Activated naive CD4-positive, alpha-beta T cell treated with anti-CD3 and anti-CD28 coated beads, Interleukin-2, amount 50 U/mL, for 72 hours (primary cell): ENCODE data around the gene OR10A6. TPM values are rescaled to one million over a fixed set of nuclear protein-coding genes. Genes with fewer than 3 reads are reported as not detected.

Source experiments
- ATAC-seq, 2 donors: fragments of 150-1000 bp; cut with Tn5 transposase; 2 replicates each; pipeline ENCODE4 v1.10.0; 2021; ENCODE audit warnings: mild to moderate bottlenecking in 2 of 2, moderate library complexity in 2 of 2
- DNase-seq, 2 donors: peaks; one replicate each; pipeline ENCODE4 v3.0.0; 2021 to 2022; ENCODE audit warnings: low spot score in 2 of 2
- H3K27ac Mint-ChIP-seq, 2 donors: one replicate each; pipeline ENCODE4 v1.8.0; 2022; ENCODE audit warnings: mild to moderate bottlenecking in 2 of 2, mixed read lengths in 2 of 2
- H3K36me3 Mint-ChIP-seq, 2 donors: one replicate each; pipeline ENCODE4 v1.8.0; 2022; ENCODE audit warnings: mixed read lengths in 2 of 2
- H3K9me3 Mint-ChIP-seq, 2 donors: one replicate each; pipeline ENCODE4 v1.8.0; 2022; ENCODE audit warnings: mixed read lengths in 2 of 2
- total RNA-seq, 2 donors: library from RNA; stranded (reverse); gene quantifications; one replicate each; pipeline ENCODE4 v1.2.3, GENCODE V29; 2022

OR10A6 gene
- total RNA-seq, 2 donors from 2014 or later = not detected

DNA sequence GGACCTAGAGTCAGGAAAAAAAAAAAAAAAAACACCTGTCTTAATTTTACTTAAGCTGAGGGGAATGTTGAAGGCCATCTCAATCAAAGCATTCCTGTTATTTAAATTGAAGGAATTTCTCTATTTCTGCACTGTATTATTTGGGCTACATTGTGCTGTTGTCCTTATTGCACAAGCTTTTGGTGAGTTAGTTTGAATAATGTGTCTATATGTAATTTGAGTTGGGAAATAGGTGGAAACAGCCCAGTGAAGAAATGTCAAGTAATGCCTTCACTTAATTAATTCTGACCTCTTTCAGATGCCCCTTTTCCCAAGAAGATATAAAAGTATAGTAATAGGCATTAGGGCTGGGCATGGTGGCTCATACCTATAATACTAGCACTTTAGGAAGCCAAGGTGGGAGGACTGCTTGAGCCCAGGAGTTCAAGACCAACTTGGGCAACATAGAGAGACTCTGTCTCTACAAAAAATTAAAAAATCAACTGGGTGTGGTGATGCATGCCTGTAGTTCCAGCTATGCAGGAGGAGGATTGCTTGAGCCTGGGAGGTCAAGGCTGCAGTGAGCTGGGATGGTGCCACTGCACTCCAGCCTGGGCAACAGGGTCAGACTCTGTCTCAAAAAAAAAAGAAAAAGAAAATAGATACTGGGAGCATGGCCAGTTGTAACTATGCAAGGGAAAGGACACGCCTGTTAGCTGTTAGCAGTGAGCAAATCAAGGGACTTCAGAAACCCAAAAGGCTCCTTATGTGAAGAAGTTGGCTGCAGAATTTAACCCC is 34.9 kb downstream of the OR10A6 start:
- ATAC-seq (no peak), DNase-seq (no peak)
- no peaks in the 10 kb centered on the region for H3K36me3 Mint-ChIP-seq
- H3K27ac Mint-ChIP-seq = no peak overlapping the region
- no peaks in the 10 kb centered on the region for H3K9me3 Mint-ChIP-seq

DNA sequence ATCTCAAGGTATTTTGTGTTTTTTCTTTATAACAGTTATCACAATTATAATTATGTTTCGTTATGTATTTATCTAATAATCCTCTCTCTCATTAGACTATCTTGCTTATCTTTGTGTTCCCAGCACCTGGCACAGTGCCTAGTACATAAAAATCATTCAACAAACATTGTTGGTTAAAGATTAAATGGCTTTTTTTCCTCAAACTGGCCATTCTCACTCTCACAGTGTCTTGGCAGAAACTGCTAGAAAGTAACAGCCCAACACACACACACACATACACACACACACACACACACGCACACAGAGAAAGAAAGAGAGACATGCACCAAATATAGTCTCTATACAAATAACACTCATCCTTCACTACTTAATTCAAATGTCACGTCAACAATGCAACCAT is 36.8 kb downstream of the OR10A6 start:
- Mint-ChIP-seq H3K36me3 (no peaks in the 10 kb centered on the region), H3K9me3 (no peaks in the 10 kb centered on the region), H3K27ac (no peak overlapping the region)
- DNase-seq (no peak), ATAC-seq (no peak)

- ATAC-seq = no peak
- no peaks in the 10 kb centered on the region for H3K36me3 Mint-ChIP-seq
- H3K27ac Mint-ChIP-seq = no peak overlapping the region
- no peaks in the 10 kb centered on the region for H3K9me3 Mint-ChIP-seq
- DNase-seq = no peak
Measured at GRCh38 chr11:7893796-7894195, 37.3 kb downstream of the OR10A6 start.

DNA sequence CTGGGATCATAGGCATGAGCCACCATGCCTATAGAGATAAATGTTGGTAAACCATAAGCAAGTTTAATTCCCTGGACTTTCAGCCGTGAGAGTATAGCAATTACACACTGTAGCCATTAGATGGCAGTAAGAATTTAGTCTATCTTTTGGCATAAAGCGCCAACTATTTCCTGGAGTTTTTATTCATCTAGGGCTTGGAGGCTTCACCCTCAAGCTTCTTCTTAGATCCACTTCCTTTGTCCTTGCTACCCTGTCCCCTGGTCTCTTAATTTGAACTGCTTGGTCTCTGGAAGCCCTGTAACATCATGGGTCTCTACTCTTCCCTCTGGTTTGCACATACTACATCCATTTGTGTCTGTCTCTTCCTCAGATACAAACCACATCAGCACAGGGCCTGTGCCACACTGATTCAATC is 38.2 kb downstream of the OR10A6 start:
- H3K27ac Mint-ChIP-seq = no peak overlapping the region
- DNase-seq = peak in 1 of 2 donors; percentile 9

GRCh38 chr11:7892059-7892699 is 38.9 kb downstream of the OR10A6 start:
- ATAC-seq (no peak), DNase-seq (no peak)
- Mint-ChIP-seq H3K36me3 (no peaks in the 10 kb centered on the region), H3K27ac (no peak overlapping the region), H3K9me3 (no peaks in the 10 kb centered on the region)

More for the DNA sequence above, 38.2 kb downstream of the OR10A6 start:
- no peaks in the 10 kb centered on the region for H3K36me3 Mint-ChIP-seq
- peak; percentile 72 to 79 for ATAC-seq
- H3K9me3 Mint-ChIP-seq = no peaks in the 10 kb centered on the region

DNA sequence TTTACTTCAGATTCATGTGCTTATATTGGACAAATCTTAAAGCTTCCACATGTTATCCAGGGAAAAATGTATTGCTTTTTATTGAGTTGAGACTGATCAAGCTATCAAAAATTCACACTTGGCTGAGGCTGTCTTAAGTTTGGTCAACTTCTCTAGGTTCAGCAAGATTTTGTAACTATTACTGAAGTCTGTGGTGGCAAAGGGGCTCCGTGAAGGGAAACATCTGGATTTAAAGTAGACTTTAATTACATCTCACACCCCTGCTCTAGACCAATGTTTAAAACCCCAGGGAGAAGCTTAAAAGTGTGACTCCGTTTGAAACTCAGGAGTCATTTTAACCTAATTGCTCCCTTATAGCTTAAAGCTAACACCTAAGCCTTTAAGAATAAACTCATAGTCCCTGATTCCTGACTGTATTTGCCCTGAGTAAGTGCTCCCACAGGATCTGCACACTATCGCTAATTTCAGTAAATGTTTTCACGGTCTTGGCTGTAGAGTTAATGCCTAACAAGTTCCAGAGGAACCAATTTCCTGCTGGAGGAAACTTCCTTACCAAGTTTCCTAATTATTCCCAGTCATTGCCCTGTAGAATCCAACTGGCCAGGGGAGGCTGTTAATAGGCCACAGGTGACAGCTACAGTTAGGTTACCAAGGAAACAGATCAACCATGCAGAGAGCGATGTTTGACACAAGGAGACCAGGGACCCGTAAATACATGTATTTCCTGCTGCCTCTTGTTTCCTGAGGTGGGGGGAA is 40.5 kb downstream of the OR10A6 start:
- DNase-seq (no peak), ATAC-seq (no peak)
- no peaks in the 10 kb centered on the region for H3K36me3 Mint-ChIP-seq
- H3K9me3 Mint-ChIP-seq = no peaks in the 10 kb centered on the region
- H3K27ac Mint-ChIP-seq = no peak overlapping the region

DNA sequence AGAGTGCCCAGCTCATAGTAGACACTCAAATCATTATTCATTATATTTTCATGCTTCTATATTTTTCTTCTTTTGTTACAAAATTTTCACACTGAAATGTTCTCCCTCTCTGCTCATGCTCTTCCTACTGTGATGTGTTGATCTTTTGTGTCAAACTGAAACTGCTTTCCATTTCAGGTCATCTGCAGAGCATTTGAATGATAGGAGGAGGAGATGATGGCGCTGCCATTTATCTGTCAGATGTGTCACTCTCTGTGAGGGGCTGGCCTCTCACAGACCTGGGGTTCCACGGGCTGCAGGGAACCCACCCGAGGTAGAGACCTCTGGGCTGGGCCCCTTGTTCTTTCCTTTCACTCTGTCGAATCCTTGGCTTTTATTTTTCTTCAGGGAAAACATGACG is 41.1 kb downstream of the OR10A6 start:
- DNase-seq (no peak), ATAC-seq (no peak)
- H3K27ac Mint-ChIP-seq = no peak overlapping the region
- H3K9me3 Mint-ChIP-seq = no peaks in the 10 kb centered on the region
- H3K36me3 Mint-ChIP-seq = no peaks in the 10 kb centered on the region

GRCh38 chr11:7882860-7883259 is 48.2 kb downstream of the OR10A6 start:
- ATAC-seq = peak in 1 of 2 donors; percentile 38
- H3K27ac Mint-ChIP-seq = no peak overlapping the region
- H3K36me3 Mint-ChIP-seq = no peaks in the 10 kb centered on the region
- DNase-seq = no peak
- H3K9me3 Mint-ChIP-seq = no peaks in the 10 kb centered on the region

Other genes starting within 250 kb of the OR10A6 start
- gene OVCH2, start 224.8 kb downstream of the OR10A6 start, total RNA-seq = not detected
- gene OR5P2, start 134.3 kb downstream of the OR10A6 start, total RNA-seq = not detected
- not detected for gene OR5P3, start 100.4 kb downstream of the OR10A6 start, total RNA-seq
- not detected for gene OR10A3, start 10.4 kb upstream of the OR10A6 start, total RNA-seq
- gene NLRP10, start 34.2 kb upstream of the OR10A6 start, total RNA-seq = not detected
- 100 to 1,000 TPM; 329 to 492 TPM for gene EIF3F, start 56.1 kb upstream of the OR10A6 start, total RNA-seq
- gene TUB, start 149.9 kb upstream of the OR10A6 start, total RNA-seq = under 1 TPM; 0.07 to 0.41 TPM
- 10 to 100 TPM; 12.1 to 19.7 TPM for gene RIC3, start 237.8 kb upstream of the OR10A6 start, total RNA-seq